Stimulated activated CD4-positive, alpha-beta T cell treated with anti-CD3 and anti-CD28 coated beads, TNF-alpha, amount 100 ng/mL, for 4 hours (primary cell): Measurements from ENCODE around the gene HOXA3.
A peak's percentile ranks its signal among the peaks of the same experiment; 100 is the strongest.

Experiments
- DNase-seq, 3 experiments: peaks; one replicate each; pipeline ENCODE4 v3.0.0-alpha.2; 2020; ENCODE audit warnings: low read depth in 3 of 3

HOXA3 gene

DNA sequence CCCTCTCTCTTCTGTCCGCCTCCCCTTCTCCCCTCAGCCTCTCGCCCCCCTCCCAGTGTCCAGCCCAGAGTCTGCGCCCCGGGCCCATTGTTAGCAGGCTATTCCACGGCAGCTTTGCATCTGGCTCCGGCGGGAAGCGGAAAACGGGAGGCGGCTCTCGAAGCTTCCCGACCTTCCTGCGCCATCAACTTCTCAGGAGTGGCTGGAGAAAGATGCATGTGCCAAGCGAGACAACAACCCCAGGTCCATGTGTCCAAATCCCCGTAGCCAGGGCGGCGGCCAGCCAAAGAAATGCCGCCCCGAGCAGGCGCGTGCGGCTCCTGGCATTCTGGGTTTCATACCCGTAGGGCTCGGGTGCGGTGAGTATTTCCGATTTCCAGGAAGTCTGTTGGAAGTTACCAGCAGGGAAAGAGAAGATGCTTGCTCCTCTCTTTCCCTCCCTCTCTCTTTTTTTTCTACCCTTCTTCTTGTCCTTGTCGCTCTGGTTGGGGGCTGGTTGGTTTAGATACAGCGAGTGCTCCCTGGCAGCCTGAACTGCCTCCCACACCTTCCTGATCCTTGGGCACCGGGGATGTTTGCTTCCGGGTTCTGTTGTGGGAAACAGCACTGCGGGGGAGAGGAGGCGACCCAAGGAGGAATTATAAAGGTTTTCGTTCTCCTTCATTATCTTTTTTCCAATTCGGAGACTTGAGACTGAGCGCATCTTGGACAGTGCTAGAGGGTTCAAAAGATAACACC, 48.7 kb downstream of the HOXA3 start:
- DNase-seq: no peak

DNA sequence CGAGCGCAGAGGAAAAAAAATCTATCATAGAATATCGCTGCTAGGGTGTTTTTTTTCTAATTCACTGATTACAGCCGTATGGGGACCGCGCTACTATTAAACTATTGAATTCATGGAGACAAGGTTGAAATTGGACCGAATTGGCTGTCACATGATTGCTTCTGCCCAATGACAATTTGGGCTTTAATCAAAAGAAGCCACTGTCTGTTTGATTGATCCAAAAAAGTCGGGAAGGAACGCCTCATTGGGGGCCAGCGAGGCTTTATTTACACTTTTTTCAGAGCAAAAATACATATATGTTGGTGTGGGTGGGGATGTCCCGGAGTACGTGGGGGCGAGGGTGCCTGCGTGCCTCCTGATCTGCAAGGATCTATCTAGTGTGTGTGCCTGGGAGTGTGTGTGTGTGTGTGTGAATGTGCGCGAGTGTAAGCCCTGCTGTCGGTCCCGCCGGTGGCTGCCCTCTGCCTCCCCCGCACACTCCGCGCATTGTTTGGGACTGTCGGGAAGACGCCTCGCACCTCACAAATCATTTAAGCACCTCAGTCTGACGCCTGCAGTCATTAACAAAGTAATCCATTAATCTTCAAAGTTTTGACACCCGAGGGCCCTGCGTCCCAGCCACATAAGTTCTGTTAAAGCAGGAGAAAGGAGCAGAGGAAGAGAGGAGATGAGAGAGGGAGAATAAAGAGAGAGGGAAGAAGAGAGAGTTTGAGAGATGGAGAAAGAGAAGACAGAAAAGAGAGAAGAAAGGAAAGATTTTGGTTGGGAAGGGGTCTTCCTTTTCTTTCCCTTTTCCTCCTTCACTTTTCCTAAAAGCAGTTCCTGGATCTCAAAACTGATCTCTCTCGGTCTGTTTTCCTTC, 49.6 kb downstream of the HOXA3 start, which contains the start of gene HOXA2:
HOXA2 (minus strand) TSS at position 103 of the 862 bp plus-strand sequence. CDS start 183 bp downstream, outside the sequence.
- no peak for DNase-seq

DNA sequence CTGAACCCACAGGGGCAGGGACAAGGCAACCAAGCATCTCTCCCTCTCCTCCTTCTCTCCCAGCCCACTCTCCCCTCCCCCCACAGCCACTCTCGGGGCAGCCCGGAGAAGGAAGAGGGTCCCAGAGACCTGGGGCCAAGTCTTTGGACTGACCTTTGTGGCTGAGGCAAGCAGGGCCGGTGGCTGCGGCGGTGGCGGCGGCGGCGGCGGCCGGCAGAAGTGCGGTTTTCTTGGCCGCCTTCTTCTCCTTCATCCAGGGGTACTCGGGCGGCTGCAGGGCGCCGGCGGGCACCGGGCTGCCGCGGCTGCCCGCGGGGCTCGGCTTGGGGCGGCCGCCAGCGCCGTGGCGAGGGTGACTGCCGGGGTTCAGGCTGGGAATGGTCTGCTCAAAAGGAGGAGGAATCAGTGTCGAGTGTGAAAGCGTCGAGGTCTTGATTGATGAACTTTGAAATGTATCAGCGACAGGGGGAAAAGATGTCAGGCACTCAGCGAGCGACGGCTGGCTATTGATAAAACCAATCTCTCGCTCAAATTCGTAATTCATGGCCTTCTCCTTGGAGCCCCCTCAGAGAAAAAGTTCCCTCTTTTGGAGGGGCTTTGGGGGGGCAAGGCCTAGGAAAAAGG, 50.3 kb downstream of the HOXA3 start:
- DNase-seq: no peak

DNA sequence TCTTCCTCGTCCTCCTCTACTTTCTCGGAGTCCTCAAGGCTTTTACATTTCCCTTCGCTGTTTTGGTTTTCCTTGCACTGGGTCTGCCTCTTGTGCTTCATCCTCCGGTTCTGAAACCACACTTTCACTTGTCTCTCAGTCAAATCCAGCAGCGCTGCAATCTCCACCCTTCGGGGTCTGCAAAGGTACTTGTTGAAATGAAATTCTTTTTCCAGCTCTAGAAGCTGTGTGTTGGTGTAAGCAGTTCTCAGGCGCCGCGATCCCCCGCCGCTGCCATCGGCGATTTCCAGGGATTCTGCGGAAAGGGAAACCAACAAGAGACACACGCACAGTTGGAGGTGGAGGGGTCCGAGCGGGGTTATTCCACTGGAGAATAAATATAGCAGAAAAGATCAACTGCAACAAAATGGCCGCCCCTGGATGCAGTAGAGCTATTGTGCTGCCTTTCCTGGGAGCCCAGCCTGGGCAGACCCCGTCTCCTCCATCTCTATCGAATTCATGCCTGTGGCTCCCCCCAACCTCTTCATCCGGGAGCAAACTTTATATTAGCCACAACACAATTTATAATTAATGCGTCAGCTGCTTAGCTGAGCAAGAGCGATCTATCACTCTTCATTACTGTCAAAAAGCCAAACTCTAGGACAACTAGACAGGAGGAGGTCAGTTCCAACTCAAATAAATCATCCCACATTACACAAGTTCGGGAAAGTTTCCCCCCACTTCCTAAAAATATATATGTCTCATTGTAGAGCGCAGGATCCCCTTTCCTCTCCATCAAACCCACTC, 51.0 kb downstream of the HOXA3 start:
- DNase-seq: no peak

DNA sequence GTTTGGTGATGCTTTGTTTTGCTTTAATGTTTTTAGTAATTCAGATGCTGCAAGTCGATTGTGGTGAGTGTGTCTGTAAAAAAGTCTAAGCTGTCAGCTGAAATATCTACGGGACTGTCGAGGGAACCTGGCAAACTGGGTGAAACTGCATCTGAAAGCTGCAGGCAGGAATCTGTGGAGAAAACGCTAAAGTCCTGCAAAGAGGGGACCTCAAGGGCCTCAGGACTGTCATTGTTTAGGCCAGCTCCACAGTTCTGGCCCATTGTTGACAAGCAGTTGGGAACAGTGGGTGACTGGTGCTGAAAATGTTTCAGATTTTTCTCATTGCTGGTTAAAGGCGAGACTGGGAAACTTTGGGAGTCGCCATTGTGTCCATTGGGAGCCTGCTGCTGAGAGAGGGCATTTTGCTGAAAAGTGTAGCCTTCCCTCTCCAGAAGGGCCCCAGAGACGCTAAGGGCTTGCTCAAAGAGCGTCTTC, 51.7 kb downstream of the HOXA3 start:
- no peak for DNase-seq

DNA sequence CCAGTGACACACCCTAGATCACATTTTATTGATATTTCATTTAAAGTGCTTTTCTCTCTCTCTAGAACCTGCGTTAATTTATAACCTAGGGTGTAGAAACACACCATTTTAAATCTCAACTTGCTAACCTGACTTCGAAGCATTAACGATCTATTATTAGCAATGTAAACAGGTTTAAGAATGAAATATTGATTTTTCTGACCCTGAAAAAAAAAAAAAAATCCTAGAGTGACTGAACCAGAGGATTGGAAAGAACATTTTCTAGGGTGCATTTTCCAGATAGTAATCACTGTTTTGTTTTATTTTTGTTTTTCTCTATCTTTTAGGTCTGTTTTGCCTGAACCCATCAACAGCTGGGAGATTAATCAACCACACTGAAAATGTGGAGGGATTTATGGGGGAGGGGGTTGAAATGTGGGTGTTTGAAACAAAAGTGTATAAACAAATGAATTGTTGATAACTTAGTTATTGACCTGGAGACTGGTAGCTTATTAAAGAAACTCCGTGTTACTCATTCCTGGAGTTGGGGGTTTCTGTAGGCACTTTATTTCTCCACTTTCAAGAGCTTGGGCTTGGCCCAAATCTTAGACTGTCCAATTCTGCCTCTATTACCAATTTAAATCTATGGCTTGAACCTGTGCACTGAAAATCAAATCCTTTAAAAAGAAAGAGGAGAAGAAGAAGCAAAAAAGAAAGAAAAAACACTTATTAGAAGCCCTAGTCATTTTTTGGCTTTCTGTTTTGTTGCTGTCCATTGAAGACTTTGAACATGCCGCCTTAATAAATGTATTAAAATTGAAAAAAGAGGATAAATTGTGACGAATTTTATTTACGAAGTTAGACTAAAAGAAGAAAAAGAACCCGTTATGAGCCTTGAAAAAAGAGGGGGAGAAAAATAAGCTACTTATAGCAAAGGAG, 52.7 kb downstream of the HOXA3 start:
- DNase-seq: no peak

DNA sequence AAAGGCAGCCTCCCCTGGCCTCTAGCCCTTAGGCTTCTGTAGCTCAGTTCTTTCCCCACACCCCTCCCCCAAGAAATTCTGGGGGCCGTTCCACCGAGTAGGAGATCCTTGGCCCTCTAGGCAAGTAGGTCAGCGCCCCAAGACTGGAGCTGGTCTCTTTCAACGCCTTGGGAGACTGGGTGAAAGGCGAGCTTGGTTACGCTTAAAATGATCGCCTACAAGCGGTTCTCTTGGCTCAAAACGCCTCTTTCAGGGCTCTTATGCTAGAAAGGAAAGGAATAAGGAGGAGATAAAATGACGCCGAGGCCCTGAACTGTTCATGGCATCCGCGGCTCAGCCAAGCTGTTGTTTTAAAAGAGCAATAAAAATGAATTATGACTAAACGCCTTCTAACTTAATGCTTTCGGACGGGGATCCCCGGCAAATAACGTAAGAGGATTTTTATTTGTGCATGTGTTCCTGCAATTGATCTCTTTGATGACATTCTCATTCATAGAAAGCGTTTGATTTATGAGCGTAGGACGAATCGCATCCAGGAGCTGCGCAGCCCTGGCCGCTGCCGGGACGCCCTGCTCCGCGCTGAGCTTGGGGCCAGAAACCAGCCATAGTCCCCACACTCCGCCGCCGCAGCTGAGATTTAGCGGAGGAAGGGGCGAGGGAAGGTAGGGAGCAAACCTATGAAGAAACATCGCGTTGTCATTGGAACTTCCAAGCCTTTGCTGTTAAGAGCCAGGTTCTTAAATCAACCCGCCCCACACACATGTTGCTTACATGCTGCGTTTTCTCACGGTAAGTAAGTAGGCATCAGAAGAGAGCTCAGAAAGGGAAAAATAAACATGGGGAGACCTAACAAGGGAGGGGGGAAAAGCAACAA, 53.6 kb downstream of the HOXA3 start:
- DNase-seq: no peak

DNA sequence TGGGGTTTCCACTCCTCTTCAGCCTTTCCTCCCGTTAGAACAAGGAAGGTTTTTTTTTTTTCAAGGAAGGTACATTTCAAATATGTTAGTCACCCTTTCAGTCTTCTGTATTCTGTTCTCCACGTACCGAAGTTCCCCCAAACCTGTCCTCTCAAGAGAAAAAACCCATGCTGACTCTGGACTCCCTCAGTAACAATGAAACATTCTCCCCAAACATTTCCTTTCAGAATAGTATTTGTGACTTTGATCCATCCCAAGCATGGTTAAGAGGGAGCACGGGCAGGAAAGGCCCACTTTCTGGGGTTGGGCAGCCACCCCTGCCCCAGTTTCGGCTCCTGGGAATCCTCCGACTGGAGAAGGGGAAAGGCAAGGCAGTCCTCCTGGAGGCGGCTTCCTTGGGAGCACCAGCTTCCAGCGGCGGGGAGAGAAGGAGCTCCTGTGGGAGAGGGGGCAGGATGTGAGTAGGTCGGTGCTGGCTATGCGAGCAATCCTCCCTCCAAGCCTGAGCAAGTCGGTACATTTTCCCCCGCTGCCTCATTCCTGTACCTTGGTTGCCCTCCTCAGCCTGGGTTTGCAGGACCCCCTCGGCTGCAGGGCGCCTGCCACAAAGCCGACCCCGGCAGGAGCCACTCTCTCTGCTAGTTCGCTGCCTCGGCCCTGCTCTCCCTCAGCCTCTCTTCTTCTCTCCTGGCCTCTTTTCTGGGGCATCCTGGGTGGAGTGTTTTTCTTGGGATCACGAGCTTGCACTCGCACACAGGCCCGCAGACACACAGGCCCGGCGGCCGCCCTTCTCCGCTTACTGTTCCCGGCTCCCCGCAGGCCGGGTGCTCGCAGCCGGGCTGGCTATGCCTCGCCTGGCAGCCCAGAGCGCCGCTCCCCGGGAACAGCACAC, 54.5 kb downstream of the HOXA3 start:
- no peak for DNase-seq

DNA sequence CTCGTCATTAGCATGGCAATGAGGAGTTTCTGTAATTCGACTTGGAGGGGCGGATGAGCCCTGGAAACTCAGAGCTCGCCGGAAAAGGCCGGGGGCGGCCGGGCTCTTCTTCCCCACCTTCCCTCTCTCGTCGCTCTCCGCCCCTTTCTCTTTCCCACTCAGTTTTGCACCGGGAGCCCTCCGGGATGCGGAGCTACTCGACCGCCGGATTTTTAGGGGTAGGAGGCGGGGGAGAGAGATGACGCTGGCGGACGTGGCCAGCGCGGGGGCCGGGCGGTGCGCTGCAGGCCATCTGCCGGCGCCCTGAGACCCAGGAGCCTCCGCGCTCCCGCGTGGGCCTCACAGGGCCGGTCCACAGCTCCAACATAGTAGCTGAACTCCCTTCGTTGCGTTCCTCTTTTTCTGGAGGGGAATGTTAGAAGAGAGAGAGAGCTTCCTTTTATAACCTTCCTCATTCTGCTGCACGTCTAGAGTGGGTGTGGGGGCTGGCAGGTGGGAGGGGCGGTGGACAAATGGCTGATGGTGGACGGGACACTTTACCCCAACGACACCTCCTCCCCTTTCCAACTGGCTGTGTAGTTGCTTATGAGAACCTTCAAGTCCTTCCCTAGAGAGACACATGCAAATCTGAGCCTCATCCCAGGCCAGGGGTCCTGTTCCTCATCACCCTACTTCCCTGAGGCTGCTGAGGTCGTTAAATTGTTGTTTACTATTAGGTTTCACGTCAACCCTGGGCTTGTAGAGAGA, 55.4 kb downstream of the HOXA3 start:
- no peak for DNase-seq

DNA sequence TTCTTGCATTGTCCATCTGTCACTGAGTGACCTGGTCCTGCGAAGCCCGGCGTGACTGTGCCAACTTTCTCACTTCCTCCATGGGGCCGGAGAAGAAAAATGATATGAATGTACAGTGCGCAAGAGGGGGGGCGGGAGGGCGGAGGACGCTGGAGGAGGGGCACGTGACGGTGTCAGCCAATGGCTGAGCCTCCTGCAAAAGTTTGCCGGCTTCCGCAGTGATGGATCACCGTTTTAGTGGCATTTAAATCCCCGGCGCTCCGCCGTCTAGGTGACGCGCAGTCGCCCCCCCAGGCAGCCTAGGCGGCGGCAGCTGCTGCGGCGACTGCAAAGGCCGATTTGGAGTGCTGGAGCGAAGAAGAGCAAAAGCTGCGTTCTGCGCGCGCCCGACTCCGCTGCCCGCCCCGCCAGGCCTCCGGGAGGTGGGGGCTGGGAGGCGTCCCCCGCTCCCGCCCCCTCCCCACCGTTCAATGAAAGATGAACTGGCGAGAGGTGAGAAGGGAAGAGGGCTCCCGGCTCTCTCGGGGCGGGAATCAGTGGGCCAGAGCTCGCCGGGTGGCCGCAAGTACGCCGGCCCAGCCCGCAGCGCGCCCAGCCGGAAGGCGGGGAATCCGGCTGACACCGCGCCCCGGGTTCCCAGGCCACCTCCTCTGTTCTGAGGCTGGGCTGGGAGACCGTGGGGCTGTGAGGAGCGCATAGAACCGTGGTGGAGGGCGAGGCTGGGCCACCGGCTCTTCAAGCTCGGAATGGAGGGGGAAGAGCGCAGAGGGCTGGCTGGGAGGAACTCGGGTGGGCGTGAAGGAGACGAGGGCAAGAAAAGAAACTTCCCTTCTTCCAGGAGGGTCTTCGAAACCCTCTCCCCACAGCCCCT, 56.3 kb downstream of the HOXA3 start, which contains the start of gene HOXA1:
HOXA1 (minus strand) TSS at position 104 of the 871 bp plus-strand sequence; CDS start at position 16, 88 bp downstream.
- DNase-seq: peak; percentile 41 to 57 (median 52)

DNA sequence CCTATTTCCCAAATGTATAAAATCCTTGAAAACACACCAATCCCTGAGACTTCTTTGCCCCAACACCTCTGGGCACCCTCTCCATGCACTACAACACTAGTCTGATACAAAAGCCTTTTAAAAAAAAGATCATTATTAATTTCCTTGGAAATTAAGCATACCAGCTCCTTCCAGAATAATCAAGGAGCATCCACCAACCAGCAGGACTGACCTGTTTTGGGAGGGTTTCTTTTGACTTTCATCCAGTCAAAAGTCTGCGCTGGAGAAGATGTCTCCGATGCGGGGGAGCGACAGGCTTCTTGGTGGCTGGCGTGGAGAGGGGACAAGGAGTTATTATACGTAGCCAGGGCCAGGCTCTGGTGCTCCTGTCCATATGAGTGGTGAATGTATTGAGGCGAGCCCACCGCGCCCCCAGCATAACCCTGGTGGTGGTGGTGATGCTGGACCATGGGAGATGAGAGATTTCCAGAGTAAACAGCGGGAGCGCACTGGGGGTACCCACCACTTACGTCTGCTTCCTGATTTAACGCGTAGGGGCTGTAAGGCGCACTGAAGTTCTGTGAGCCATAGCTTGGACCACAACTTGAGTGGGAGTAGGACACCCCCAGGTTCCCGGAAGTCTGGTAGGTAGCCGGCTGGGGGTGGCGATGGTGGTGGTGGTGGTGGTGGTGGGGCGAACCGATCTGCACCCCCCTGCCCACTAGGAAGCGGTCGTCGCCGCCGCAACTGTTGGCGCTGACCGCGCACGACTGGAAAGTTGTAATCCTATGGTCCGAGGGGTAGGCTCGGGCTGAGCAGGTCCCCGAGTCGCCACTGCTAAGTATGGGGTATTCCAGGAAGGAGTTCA, 57.1 kb downstream of the HOXA3 start:
- peak in 1 of 3 experiments; percentile 6 for DNase-seq

DNA sequence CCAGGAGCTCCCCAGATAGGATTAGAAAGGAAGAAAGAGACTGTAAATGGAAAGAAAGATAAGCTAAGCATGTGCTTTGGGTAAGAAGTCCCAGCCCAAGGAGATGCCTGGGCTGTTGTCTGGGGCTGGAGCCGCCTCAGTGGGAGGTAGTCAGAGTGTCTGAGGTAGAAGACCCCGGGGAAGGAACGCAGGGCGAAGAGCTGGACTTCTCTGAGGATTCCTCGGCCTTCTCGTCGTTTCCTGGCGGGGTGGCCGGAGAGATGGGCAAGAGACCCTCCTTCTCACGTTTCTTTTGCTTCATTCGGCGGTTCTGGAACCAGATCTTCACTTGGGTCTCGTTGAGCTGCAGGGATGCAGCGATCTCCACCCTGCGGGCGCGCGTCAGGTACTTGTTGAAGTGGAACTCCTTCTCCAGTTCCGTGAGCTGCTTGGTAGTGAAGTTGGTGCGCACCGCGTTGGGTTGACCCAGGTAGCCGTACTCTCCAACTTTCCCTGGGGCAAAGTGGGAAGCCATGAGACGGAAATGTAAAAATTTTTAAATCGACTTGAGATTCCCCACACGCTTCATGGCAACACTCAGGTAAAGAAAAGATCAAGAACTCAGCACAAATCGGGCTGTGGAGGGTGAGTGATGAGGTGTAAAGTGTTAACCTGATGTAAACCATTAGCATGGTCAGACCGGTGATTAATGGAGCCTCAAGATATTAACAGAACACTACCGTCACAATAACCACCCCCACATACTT, 57.9 kb downstream of the HOXA3 start:
- DNase-seq: no peak

DNA sequence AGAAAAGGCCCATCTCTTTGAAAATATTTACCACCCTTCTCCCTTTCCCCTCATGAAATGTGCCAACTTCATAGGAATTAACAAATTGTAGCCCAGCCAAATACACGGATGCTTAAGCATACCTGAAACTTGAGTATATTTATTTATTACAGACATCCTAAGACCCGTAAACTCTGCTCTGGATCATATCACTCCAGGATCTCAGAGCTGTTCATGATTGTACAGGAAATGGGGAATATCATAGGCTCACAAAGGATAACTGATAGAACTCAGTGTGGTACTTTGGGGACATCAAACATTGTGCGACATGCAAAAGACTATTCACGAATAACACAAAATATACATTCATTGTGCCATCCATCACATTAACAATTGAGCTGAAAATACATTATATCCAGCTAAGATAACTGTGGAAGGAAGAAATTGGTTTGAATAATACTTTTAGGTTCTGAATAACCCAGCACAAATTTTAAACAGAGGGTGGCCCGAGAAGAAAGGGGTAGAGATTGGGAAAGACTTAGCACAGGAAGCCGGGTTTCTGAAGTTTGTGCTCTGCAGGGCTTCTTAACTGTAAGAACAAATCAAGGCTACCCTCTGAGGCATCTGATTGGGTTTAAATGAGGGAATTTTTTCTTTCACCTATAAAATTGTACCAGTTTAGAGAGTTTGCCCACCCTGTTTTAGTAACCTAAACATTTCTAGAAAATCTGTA, 59.0 kb downstream of the HOXA3 start:
- no peak for DNase-seq

DNA sequence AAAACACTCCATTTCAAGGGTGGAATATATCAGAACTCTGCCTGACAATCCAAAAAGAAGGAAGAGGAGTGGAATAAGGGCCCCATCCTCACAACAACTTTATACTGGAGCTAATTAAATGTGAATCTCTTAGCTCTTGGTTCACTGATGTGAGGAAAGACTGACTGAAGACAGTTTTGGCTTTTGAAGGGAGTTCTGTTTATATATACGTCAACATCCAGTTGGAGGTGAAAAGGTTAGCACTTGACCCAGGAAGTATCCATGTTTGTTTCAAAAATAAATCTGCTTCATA, 59.6 kb downstream of the HOXA3 start:
- no peak for DNase-seq
